Sigmoid colon (tissue), 7 donors: ENCODE results near the gene SERPINB10. TPM values are rescaled to one million over a fixed set of nuclear protein-coding genes. Genes with fewer than 3 reads are reported as not detected.

Experiments used
- DNase-seq: peaks from one replicate; pipeline ENCODE4 v3.0.0-alpha.2; 2019
- H3K27ac ChIP-seq, 4 donors: fragments of 200-600 bp; sonication (generic); one replicate each; pipeline ENCODE4 v1.5.1; 2016 to 2019; ENCODE audit warnings: mild to moderate bottlenecking in 1 of 4
- H3K27me3 ChIP-seq, 3 donors: fragments of 200-600 bp; sonication (generic); one replicate each; pipeline ENCODE4 v1.5.1; 2019; ENCODE audit warnings: mild to moderate bottlenecking in 1 of 3
- H3K36me3 ChIP-seq, 4 donors: fragments of 200-600 bp; sonication (generic); one replicate each; pipeline ENCODE4 v1.5.1; 2016 to 2019
- H3K4me1 ChIP-seq, 4 donors: fragments of 200-600 bp; sonication (generic); one replicate each; pipeline ENCODE4 v1.5.1; 2017 to 2019
- H3K4me3 ChIP-seq, 4 donors: fragments of 200-600 bp; sonication (generic); one replicate each; pipeline ENCODE4 v1.5.1; 2017 to 2019; ENCODE audit warnings: mild to moderate bottlenecking in 2 of 4, moderate library complexity in 1 of 4
- H3K9me3 ChIP-seq, 4 donors: fragments of 200-600 bp in 3 of 4; sonication (generic) in 3 of 4; one replicate each; pipeline versions ENCODE4 v1.5.1 to v1.6.1; 2013 to 2019
- CTCF ChIP-seq, 4 experiments: fragments of 450-650 bp in 3 of 4; fragments of 200-600 bp in 1 of 4; IDR thresholded peaks; one replicate each; pipeline ENCODE4 v1.5.1; 2016 to 2019; ENCODE audit warnings: antibody characterized with exemption in 4 of 4, mild to moderate bottlenecking in 3 of 4, moderate library complexity in 2 of 4
- EP300 ChIP-seq, 4 donors: sonication (generic); formaldehyde crosslinking; IDR thresholded peaks; one replicate each; pipeline ENCODE4 v1.6.1; 2017; ENCODE audit warnings: antibody characterized with exemption in 4 of 4
- POLR2A ChIP-seq, 2 donors: fragments of 450-650 bp; IDR thresholded peaks; one replicate each; pipeline ENCODE4 v1.6.1; 2016; ENCODE audit warnings: antibody characterized with exemption in 2 of 2, mild to moderate bottlenecking in 2 of 2, moderate library complexity in 2 of 2
- POLR2AphosphoS5 ChIP-seq, 4 donors: sonication (generic); formaldehyde crosslinking; IDR thresholded peaks; one replicate each; pipeline ENCODE4 v1.6.1; 2017; ENCODE audit warnings: antibody characterized with exemption in 4 of 4
- WGBS, 2 donors: extraction: QIAGEN DNeasy Blood & Tissue Kit; methylation state at CpG; one replicate each; pipeline ENCODE4 v1.1.7; 2013; 5-methylcytosine and 5-hydroxymethylcytosine counted together
- intact Hi-C: fragments of 100-400 bp; cut with DNase I; formaldehyde crosslinking; loops from one replicate; pipeline ENCODE4 v1.15.1; 2023
- polyA plus RNA-seq, 3 donors: library from polyadenylated mRNA; stranded (reverse); fragments of 200-250 nt; gene quantifications; one replicate each; pipeline ENCODE4 v1.2.3, GENCODE V29; 2013
- total RNA-seq, 4 donors: library from RNA; depleted of rRNA; stranded (reverse); fragments of >200 nt; gene quantifications; one replicate each; pipeline ENCODE4 v1.1.0, GENCODE V29; 2016
- donor health status: healthy with polysubstance abuse.
- donor health status: Bipolar disorder and iron deficiency.
- donor health status: healthy.

Gene SERPINB10
- total and polyA plus RNA-seq, 7 donors = 0.15 TPM; not detected in 6

GRCh38 chr18:63889626-63890025 is 18.1 kb upstream of the SERPINB10 start:
- H3K9me3 ChIP-seq = no peaks in the 10 kb centered on the region
- H3K27me3 ChIP-seq = no peaks in the 10 kb centered on the region
- no peak overlapping the region for H3K27ac ChIP-seq
- no peak for DNase-seq
- WGBS, 2 donors = 81 to 85% methylated on average over 2 of the region's 2 CpGs
- no peaks in the 10 kb centered on the region for H3K36me3 ChIP-seq
- no peak overlapping the region for H3K4me3 ChIP-seq
- intact Hi-C loops = no loop called here
- TF ChIP-seq CTCF (IDR thresholded peaks at IDR 0.05) = no peak
- TF ChIP-seq EP300 (IDR thresholded peaks at IDR 0.05) = no peak
- no peak for TF ChIP-seq POLR2A (IDR thresholded peaks at IDR 0.05)
- no peak for TF ChIP-seq POLR2AphosphoS5 (IDR thresholded peaks at IDR 0.05)
- no peaks in the 10 kb centered on the region for H3K4me1 ChIP-seq

DNA sequence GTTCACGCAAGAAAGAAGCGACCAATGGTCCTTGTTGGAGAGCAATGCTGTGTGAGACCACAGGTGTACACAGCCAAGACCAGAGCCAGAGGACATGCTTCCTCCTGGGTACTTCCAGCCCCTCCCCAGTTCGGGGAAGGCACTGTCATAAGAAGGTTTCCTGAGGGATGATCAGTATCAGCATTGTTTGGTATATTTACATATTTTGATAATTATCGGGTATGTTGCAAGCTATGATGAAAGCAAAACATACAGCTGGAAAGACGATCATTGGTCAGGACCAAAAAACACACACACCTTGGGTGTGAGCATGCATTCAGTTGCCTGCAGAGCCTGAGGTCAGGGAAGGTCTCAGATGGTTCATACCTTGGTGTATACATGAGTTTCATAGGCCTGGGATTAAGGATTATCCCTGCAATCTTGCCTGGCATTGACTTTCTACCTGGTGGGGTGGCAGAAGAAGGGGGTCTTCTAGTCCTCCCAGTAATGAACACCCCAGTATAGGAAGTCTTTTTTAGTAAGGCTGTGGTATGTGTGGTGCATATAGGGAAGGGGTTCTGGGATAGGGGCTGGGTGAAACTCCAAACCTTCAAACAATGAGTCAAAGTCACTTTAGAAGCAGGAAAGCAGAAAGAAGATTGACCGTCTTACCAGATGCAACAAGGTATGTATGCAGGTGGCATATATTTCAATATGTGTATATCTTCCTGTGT is 17.4 kb upstream of the SERPINB10 start:
- Histone ChIP-seq H3K9me3 (no peaks in the 10 kb centered on the region), H3K27ac (no peak overlapping the region), H3K4me3 (no peak overlapping the region), H3K27me3 (no peaks in the 10 kb centered on the region), H3K36me3 (no peaks in the 10 kb centered on the region), H3K4me1 (no peaks in the 10 kb centered on the region)
- WGBS, 2 donors = 65 to 84% methylated on average over 6 of the region's 6 CpGs
- intact Hi-C loops = no loop called here
- TF ChIP-seq EP300 (IDR thresholded peaks at IDR 0.05) = no peak
- DNase-seq = no peak

- TF ChIP-seq POLR2A (IDR thresholded peaks at IDR 0.05) (no peak), CTCF (IDR thresholded peaks at IDR 0.05) (no peak), EP300 (IDR thresholded peaks at IDR 0.05) (no peak), POLR2AphosphoS5 (IDR thresholded peaks at IDR 0.05) (no peak)
- Histone ChIP-seq H3K4me1 (no peaks in the 10 kb centered on the region), H3K36me3 (no peaks in the 10 kb centered on the region), H3K9me3 (no peaks in the 10 kb centered on the region), H3K4me3 (no peak overlapping the region), H3K27ac (no peak overlapping the region), H3K27me3 (no peaks in the 10 kb centered on the region)
- 58 to 79% methylated on average over 5 of the region's 5 CpGs for WGBS, 2 donors
- intact Hi-C loops = no loop called here
- no peak for DNase-seq
Measured at GRCh38 chr18:63890950-63891304, 16.8 kb upstream of the SERPINB10 start.

- no peaks in the 10 kb centered on the region for H3K4me1 ChIP-seq
- no peaks in the 10 kb centered on the region for H3K27me3 ChIP-seq
- 87 to 89% methylated on average over 4 of the region's 4 CpGs for WGBS, 2 donors
- no peaks in the 10 kb centered on the region for H3K36me3 ChIP-seq
- no peak overlapping the region for H3K27ac ChIP-seq
- no peak for DNase-seq
- intact Hi-C loops = no loop called here
- no peaks in the 10 kb centered on the region for H3K9me3 ChIP-seq
- TF ChIP-seq EP300 (IDR thresholded peaks at IDR 0.05) (no peak), POLR2A (IDR thresholded peaks at IDR 0.05) (no peak), POLR2AphosphoS5 (IDR thresholded peaks at IDR 0.05) (no peak), CTCF (IDR thresholded peaks at IDR 0.05) (no peak)
- no peak overlapping the region for H3K4me3 ChIP-seq
Measured at GRCh38 chr18:63892566-63892965, 15.2 kb upstream of the SERPINB10 start.

GRCh38 chr18:63894106-63894772 is 13.5 kb upstream of the SERPINB10 start:
- Histone ChIP-seq H3K27ac (no peak overlapping the region), H3K36me3 (no peaks in the 10 kb centered on the region), H3K9me3 (no peaks in the 10 kb centered on the region), H3K4me3 (no peak overlapping the region), H3K27me3 (no peaks in the 10 kb centered on the region), H3K4me1 (no peaks in the 10 kb centered on the region)
- DNase-seq = no peak
- intact Hi-C loops = no loop called here
- WGBS, 2 donors = 82% methylated on average over 6 of the region's 6 CpGs
- TF ChIP-seq CTCF (IDR thresholded peaks at IDR 0.05) (no peak), POLR2AphosphoS5 (IDR thresholded peaks at IDR 0.05) (no peak), POLR2A (IDR thresholded peaks at IDR 0.05) (no peak), EP300 (IDR thresholded peaks at IDR 0.05) (no peak)
